ENCODE measurements around the gene POU4F3. TPM values are rescaled to one million over a fixed set of nuclear protein-coding genes. Genes with fewer than 3 reads are reported as not detected.

Gene POU4F3
- total RNA-seq, 2 donors from 2014 or later: 0.27 to 0.46 TPM

DNA sequence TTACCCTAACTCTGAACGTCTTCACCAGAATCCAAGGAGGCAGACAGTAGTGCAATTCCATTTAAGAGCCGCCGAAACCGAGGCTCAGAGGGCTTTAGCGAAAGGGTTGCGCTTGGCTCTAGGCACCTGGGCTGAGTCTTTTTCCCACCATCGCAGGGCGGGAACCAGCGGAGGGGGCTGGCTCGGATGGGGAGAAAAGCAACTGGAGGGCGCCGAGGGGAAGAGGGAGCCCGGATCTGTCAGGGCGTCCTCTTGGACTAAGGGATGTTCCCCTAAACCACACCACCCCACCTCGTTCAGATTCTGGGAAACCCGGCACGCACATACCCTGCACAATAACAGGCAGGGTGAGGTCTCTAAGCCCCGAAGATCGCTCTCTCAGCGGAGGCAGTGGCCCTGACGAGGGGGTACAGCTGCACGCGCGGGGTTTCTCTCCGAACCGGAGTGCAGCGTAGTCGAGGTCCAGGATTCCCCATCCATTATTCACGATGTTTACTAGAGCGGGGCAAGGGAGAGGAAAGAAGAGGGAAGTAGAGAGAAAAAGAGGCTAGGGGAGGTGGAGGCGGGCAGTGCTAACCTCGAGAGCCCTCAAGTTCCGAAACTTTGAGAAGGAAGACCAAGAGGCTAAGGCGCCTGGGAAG, 1.3 kb upstream of the POU4F3 start:
- TF ChIP-seq CTCF (conservative IDR thresholded peaks at IDR 0.05): no peak
- H3K27me3 Mint-ChIP-seq (ENCODE audit: insufficient read depth): peaks cover 100% of the 10 kb centered on the region
- 4 to 5% methylated on average over 13 to 34 of the region's 34 CpGs for WGBS, 2 experiments (ENCODE audit: insufficient coverage in 1 of 2, insufficient read length in 1 of 2)
- no peak overlapping the region for H3K9ac ChIP-seq (ENCODE audit: extremely low read depth, low read length, poor library complexity, severe bottlenecking)
- peaks cover 22% of the 10 kb centered on the region for H3K4me1 Mint-ChIP-seq
- no peaks in the 10 kb centered on the region for H3K36me3 ChIP-seq (ENCODE audit: control insufficient read depth, insufficient read depth, low read length)
- H3K9me3 Mint-ChIP-seq: no peaks in the 10 kb centered on the region
- H3K4me1 ChIP-seq (ENCODE audit: control insufficient read depth, insufficient read depth, low read length): peaks cover 7% of the 10 kb centered on the region
- peak; percentile 67 for DNase-seq
- no peaks in the 10 kb centered on the region for H3K36me3 Mint-ChIP-seq (ENCODE audit: low read depth)
- H3K4me3 Mint-ChIP-seq: peak overlapping the region; percentile 59
- no peak overlapping the region for H3K4me3 ChIP-seq (ENCODE audit: low read length)
- H3K9me3 ChIP-seq (ENCODE audit: control insufficient read depth, low read length): no peaks in the 10 kb centered on the region
- H3K27ac Mint-ChIP-seq: no peak overlapping the region
- peaks cover 100% of the 10 kb centered on the region for H3K27me3 ChIP-seq (ENCODE audit: control insufficient read depth, insufficient read depth, low read length, poor library complexity, severe bottlenecking)
- no peak overlapping the region for H3K27ac ChIP-seq (ENCODE audit: low read depth, low read length)

- 0 to 7% methylated on average over 1 to 8 of the region's 8 CpGs for WGBS, 2 experiments (ENCODE audit: insufficient coverage in 1 of 2, insufficient read length in 1 of 2)
- peaks cover 7% of the 10 kb centered on the region for H3K4me1 ChIP-seq (ENCODE audit: control insufficient read depth, insufficient read depth, low read length)
- no peaks in the 10 kb centered on the region for H3K36me3 ChIP-seq (ENCODE audit: control insufficient read depth, insufficient read depth, low read length)
- H3K4me3 ChIP-seq (ENCODE audit: low read length): peak overlapping the region; percentile 73
- no peaks in the 10 kb centered on the region for H3K9me3 Mint-ChIP-seq
- H3K4me1 Mint-ChIP-seq: peaks cover 22% of the 10 kb centered on the region
- no peak overlapping the region for H3K27ac ChIP-seq (ENCODE audit: low read depth, low read length)
- DNase-seq: no peak
- no peaks in the 10 kb centered on the region for H3K36me3 Mint-ChIP-seq (ENCODE audit: low read depth)
- H3K9me3 ChIP-seq (ENCODE audit: control insufficient read depth, low read length): no peaks in the 10 kb centered on the region
- peaks cover 100% of the 10 kb centered on the region for H3K27me3 Mint-ChIP-seq (ENCODE audit: insufficient read depth)
- TF ChIP-seq CTCF (conservative IDR thresholded peaks at IDR 0.05): no peak
- H3K9ac ChIP-seq (ENCODE audit: extremely low read depth, low read length, poor library complexity, severe bottlenecking): no peak overlapping the region
- H3K27ac Mint-ChIP-seq: no peak overlapping the region
- peak overlapping the region; percentile 59 for H3K4me3 Mint-ChIP-seq
- peaks cover 100% of the 10 kb centered on the region for H3K27me3 ChIP-seq (ENCODE audit: control insufficient read depth, insufficient read depth, low read length, poor library complexity, severe bottlenecking)
These were observed 711 bp upstream of the POU4F3 start for GRCh38 chr5:146337928-146338327.

GRCh38 chr5:146339715-146340259, 1.1 kb downstream of the POU4F3 start:
- Mint-ChIP-seq H3K27ac (no peak overlapping the region), H3K4me3 (peak overlapping the region; percentile 59), H3K36me3 (ENCODE audit: low read depth) (no peaks in the 10 kb centered on the region), H3K9me3 (no peaks in the 10 kb centered on the region), H3K27me3 (ENCODE audit: insufficient read depth) (peaks cover 100% of the 10 kb centered on the region), H3K4me1 (peaks cover 25% of the 10 kb centered on the region)
- Histone ChIP-seq H3K4me3 (ENCODE audit: low read length) (no peak overlapping the region), H3K27me3 (ENCODE audit: control insufficient read depth, insufficient read depth, low read length, poor library complexity, severe bottlenecking) (peaks cover 100% of the 10 kb centered on the region), H3K9ac (ENCODE audit: extremely low read depth, low read length, poor library complexity, severe bottlenecking) (no peak overlapping the region), H3K4me1 (ENCODE audit: control insufficient read depth, insufficient read depth, low read length) (peaks cover 7% of the 10 kb centered on the region), H3K27ac (ENCODE audit: low read depth, low read length) (no peak overlapping the region), H3K36me3 (ENCODE audit: control insufficient read depth, insufficient read depth, low read length) (no peaks in the 10 kb centered on the region), H3K9me3 (ENCODE audit: control insufficient read depth, low read length) (no peaks in the 10 kb centered on the region)
- DNase-seq: peak; percentile 54
- 3 to 7% methylated on average over 29 to 44 of the region's 44 CpGs for WGBS, 2 experiments (ENCODE audit: insufficient coverage in 1 of 2, insufficient read length in 1 of 2)
- no peak for TF ChIP-seq CTCF (conservative IDR thresholded peaks at IDR 0.05)
